ENCODE data around the gene POLE.

- TF ChIP-seq CTCF (IDR thresholded peaks at IDR 0.05; ENCODE audit: borderline replicate concordance, extremely low read depth, low read length, poor library complexity, severe bottlenecking) (no peak), EZH2 (IDR thresholded peaks at IDR 0.05; ENCODE audit: borderline replicate concordance, low read depth, low read length, severe bottlenecking) (no peak)
Observed at GRCh38 chr12:132695431-132695830, 8.3 kb upstream of the POLE start.

Measured in DND-41 (cell line).